IPS-20b (cell line): ENCODE measurements around the gene FAM193B.
"Not testable (repeated sequence)": the region's sequence is repeated elsewhere in the genome, so short reads cannot be mapped to it uniquely, and the experiment has no call there.

Source experiments
- H3K27ac ChIP-seq: one replicate; pipeline ENCODE4 v1.5.1; 2013; ENCODE audit warnings: low read length
- H3K27me3 ChIP-seq: 2 replicates; pipeline ENCODE4 v1.6.1; 2013; ENCODE audit warnings: mild to moderate bottlenecking, low read length, inconsistent platforms; ENCODE audit not compliant: insufficient read depth
- H3K36me3 ChIP-seq: 2 replicates; pipeline ENCODE4 v1.6.1; 2013; ENCODE audit warnings: low read depth, mild to moderate bottlenecking, inconsistent platforms, low read length, moderate library complexity; ENCODE audit not compliant: insufficient read depth
- H3K4me1 ChIP-seq: 2 replicates; pipeline ENCODE4 v1.6.1; 2013; ENCODE audit warnings: mild to moderate bottlenecking, control low read depth, inconsistent platforms, low read length, moderate library complexity; ENCODE audit not compliant: insufficient read depth
- H3K4me3 ChIP-seq: 2 replicates; pipeline ENCODE4 v1.5.1; 2013; ENCODE audit warnings: mild to moderate bottlenecking, low read length, inconsistent platforms
- H3K9ac ChIP-seq: 2 replicates; pipeline ENCODE4 v1.6.1; 2013; ENCODE audit warnings: low read depth, mild to moderate bottlenecking, inconsistent platforms, low read length, moderate library complexity
- H3K9me3 ChIP-seq: 2 replicates; pipeline ENCODE4 v1.6.1; 2013; ENCODE audit warnings: mild to moderate bottlenecking, low read depth, low read length, inconsistent platforms; ENCODE audit not compliant: insufficient read depth

FAM193B gene

GRCh38 chr5:177487144-177487543 is 67.2 kb downstream of the FAM193B start:
- no peak overlapping the region for H3K4me3 ChIP-seq
- H3K9me3 ChIP-seq, result no peaks in the 10 kb centered on the region
- H3K4me1 ChIP-seq, result no peaks in the 10 kb centered on the region
- H3K36me3 ChIP-seq, result peaks cover 85% of the 10 kb centered on the region
- no peaks in the 10 kb centered on the region for H3K27me3 ChIP-seq
- no peak overlapping the region for H3K9ac ChIP-seq
- no peak overlapping the region for H3K27ac ChIP-seq

GRCh38 chr5:177486256-177486655 is 68.1 kb downstream of the FAM193B start:
- Histone ChIP-seq H3K9me3 (no peaks in the 10 kb centered on the region), H3K36me3 (peaks cover 92% of the 10 kb centered on the region), H3K27me3 (no peaks in the 10 kb centered on the region), H3K4me1 (no peaks in the 10 kb centered on the region), H3K4me3 (no peak overlapping the region), H3K9ac (no peak overlapping the region), H3K27ac (no peak overlapping the region)

GRCh38 chr5:177485753-177486152 is 68.6 kb downstream of the FAM193B start:
- not testable (repeated sequence) for H3K4me3 ChIP-seq, H3K27ac ChIP-seq, H3K27me3 ChIP-seq, H3K9ac ChIP-seq, H3K9me3 ChIP-seq, H3K4me1 ChIP-seq
- H3K36me3 ChIP-seq, result peaks cover 88% of the 10 kb centered on the region

GRCh38 chr5:177484902-177485549 is 69.3 kb downstream of the FAM193B start:
- no peak overlapping the region for H3K27ac ChIP-seq
- H3K4me3 ChIP-seq, result no peak overlapping the region
- H3K9ac ChIP-seq, result no peak overlapping the region
- H3K36me3 ChIP-seq, result peaks cover 81% of the 10 kb centered on the region
- H3K9me3 ChIP-seq, result no peaks in the 10 kb centered on the region
- no peaks in the 10 kb centered on the region for H3K27me3 ChIP-seq
- H3K4me1 ChIP-seq, result no peaks in the 10 kb centered on the region

GRCh38 chr5:177483994-177484901 is 70.1 kb downstream of the FAM193B start:
- H3K4me1 ChIP-seq, result no peaks in the 10 kb centered on the region
- no peak overlapping the region for H3K27ac ChIP-seq
- no peaks in the 10 kb centered on the region for H3K27me3 ChIP-seq
- no peaks in the 10 kb centered on the region for H3K9me3 ChIP-seq
- no peak overlapping the region for H3K4me3 ChIP-seq
- H3K36me3 ChIP-seq, result peaks cover 73% of the 10 kb centered on the region
- no peak overlapping the region for H3K9ac ChIP-seq

GRCh38 chr5:177483042-177483441 is 71.3 kb downstream of the FAM193B start:
- Histone ChIP-seq H3K27ac (no peak overlapping the region), H3K9ac (no peak overlapping the region), H3K27me3 (no peaks in the 10 kb centered on the region), H3K4me3 (no peak overlapping the region), H3K36me3 (peaks cover 61% of the 10 kb centered on the region), H3K9me3 (no peaks in the 10 kb centered on the region), H3K4me1 (no peaks in the 10 kb centered on the region)

- H3K27ac ChIP-seq, result no peak overlapping the region
- peaks cover 54% of the 10 kb centered on the region for H3K36me3 ChIP-seq
- no peak overlapping the region for H3K9ac ChIP-seq
Observed at GRCh38 chr5:177482359-177482795, 72.0 kb downstream of the FAM193B start.

GRCh38 chr5:177479774-177480173 is 74.6 kb downstream of the FAM193B start:
- Histone ChIP-seq H3K36me3 (peaks cover 31% of the 10 kb centered on the region), H3K27me3 (no peaks in the 10 kb centered on the region), H3K27ac (no peak overlapping the region), H3K4me3 (no peak overlapping the region), H3K9me3 (no peaks in the 10 kb centered on the region), H3K4me1 (0 out of 2 replicates have a peak, but pooled peaks cover 2% of the 10 kb centered on the region), H3K9ac (no peak overlapping the region)

More at GRCh38 chr5:177482359-177482795, 72.0 kb downstream of the FAM193B start:
- Histone ChIP-seq H3K4me1 (no peaks in the 10 kb centered on the region), H3K27me3 (no peaks in the 10 kb centered on the region), H3K4me3 (no peak overlapping the region), H3K9me3 (no peaks in the 10 kb centered on the region)

- H3K27me3 ChIP-seq, result no peaks in the 10 kb centered on the region
- H3K36me3 ChIP-seq, result peaks cover 23% of the 10 kb centered on the region
- H3K4me3 ChIP-seq, result no peak overlapping the region
- peaks cover 8% of the 10 kb centered on the region; the same call in 1 of the 2 replicates for H3K4me1 ChIP-seq
- H3K27ac ChIP-seq, result no peak overlapping the region
- no peak overlapping the region for H3K9ac ChIP-seq
- H3K9me3 ChIP-seq, result no peaks in the 10 kb centered on the region
Observed at GRCh38 chr5:177478711-177479646, 75.4 kb downstream of the FAM193B start.

- no peak overlapping the region for H3K27ac ChIP-seq
- peaks cover 9% of the 10 kb centered on the region; the same call in 1 of the 2 replicates for H3K4me1 ChIP-seq
- H3K9ac ChIP-seq, result no peak overlapping the region
- no peaks in the 10 kb centered on the region for H3K9me3 ChIP-seq
- H3K27me3 ChIP-seq, result no peaks in the 10 kb centered on the region
- no peak overlapping the region for H3K4me3 ChIP-seq
- peaks cover 12% of the 10 kb centered on the region; the same call in 1 of the 2 replicates for H3K36me3 ChIP-seq
Observed at GRCh38 chr5:177477701-177478477, 76.5 kb downstream of the FAM193B start.
